ENCODE results near the gene KDM6B.

The KDM6B gene

DNA sequence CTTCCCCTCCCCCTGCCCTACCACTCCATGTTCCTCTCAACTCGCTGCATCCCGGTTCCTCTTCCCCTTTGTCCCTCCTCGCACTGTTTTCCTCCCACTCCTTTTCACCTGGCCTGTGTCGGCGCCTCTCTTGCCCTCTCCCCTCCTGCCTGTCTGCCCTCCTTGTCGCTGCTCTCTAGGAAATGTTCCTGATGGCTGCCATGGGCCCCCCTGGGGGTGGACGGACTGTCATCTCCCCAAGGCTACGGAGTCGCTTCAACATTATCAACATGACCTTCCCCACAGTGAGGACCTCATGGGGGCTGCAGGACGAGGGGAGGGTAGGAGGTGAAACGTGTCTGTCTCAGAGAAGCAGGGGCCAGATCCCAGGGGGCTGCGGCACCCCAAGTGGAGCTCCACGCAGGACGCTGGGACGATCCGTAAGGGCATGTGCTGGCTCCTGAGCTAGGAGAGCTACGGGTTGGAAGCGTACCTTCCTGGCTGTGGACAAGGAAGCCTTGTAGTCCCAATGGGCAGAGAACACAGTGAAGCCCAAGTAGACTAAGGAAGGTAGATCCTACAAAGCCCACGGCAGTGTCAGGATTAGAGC, 39.8 kb upstream of the KDM6B start:
- ChIA-PET POLR2A (no interaction called here), CTCF (interaction anchor here (0.6 kb wide), 1 partner anchor 9 kb away, joined by 3 read pairs; no protein-coding TSS in a partner anchor)
- TF ChIP-seq ELF4 (IDR thresholded peaks at IDR 0.05) = no peak
- no peak for TF ChIP-seq L3MBTL2 (conservative IDR thresholded peaks at IDR 0.05)
- no peak for TF ChIP-seq BHLHE40 (IDR thresholded peaks at IDR 0.05; ENCODE audit: borderline replicate concordance)
- TF ChIP-seq CTBP1 (IDR thresholded peaks at IDR 0.05; ENCODE audit: borderline replicate concordance) = no peak
- TF ChIP-seq FOXM1 (IDR thresholded peaks at IDR 0.05; ENCODE audit: borderline replicate concordance) = no peak
- TF ChIP-seq SUZ12 (IDR thresholded peaks at IDR 0.05) = no peak
- TF ChIP-seq, protein P1, sequence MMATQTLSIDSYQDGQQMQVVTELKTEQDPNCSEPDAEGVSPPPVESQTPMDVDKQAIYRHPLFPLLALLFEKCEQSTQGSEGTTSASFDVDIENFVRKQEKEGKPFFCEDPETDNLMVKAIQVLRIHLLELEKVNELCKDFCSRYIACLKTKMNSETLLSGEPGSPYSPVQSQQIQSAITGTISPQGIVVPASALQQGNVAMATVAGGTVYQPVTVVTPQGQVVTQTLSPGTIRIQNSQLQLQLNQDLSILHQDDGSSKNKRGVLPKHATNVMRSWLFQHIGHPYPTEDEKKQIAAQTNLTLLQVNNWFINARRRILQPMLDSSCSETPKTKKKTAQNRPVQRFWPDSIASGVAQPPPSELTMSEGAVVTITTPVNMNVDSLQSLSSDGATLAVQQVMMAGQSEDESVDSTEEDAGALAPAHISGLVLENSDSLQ (IDR thresholded peaks at IDR 0.05) = no peak
- no peak for TF ChIP-seq FOXA1 (IDR thresholded peaks at IDR 0.05)
- no peak for TF ChIP-seq ARNT (IDR thresholded peaks at IDR 0.05)
- TF ChIP-seq NFRKB (IDR thresholded peaks at IDR 0.05) = no peak
- no peak for TF ChIP-seq FOXK2 (IDR thresholded peaks at IDR 0.05)
- no peak for TF ChIP-seq TARDBP (IDR thresholded peaks at IDR 0.05)
- TF ChIP-seq SP1 (IDR thresholded peaks at IDR 0.05) = no peak
- TF ChIP-seq ZNF384 (IDR thresholded peaks at IDR 0.05) = no peak
- DNase-seq (ENCODE audit: extremely low spot score) = no peak

DNA sequence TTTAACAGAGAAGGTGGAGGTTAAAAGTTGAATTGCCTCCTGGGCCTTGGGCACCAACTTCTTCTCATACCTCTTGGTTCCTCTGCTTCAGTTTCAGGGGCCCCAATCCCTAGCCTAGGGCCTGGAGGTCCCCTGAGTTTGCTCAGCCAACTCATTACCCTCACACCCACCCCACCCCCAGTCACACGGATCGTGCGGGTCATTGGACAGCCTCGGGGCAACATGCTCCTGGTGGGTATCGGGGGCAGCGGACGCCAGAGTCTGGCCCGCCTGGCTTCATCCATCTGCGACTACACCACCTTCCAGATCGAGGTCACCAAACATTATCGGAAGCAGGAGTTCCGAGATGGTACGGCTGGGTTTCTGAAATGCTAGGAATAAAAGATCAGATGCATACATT, 36.0 kb upstream of the KDM6B start:
- DNase-seq (ENCODE audit: extremely low spot score) = no peak
- CTCF ChIA-PET = no interaction called here
- POLR2A ChIA-PET = no interaction called here
- TF ChIP-seq TARDBP (IDR thresholded peaks at IDR 0.05) (no peak), SP1 (IDR thresholded peaks at IDR 0.05) (no peak), LEF1 (IDR thresholded peaks at IDR 0.05; ENCODE audit: borderline replicate concordance) (no peak), FOXM1 (IDR thresholded peaks at IDR 0.05; ENCODE audit: borderline replicate concordance) (no peak), HDGF (IDR thresholded peaks at IDR 0.05; ENCODE audit: borderline replicate concordance) (no peak), FOXA1 (IDR thresholded peaks at IDR 0.05) (no peak), ELF4 (IDR thresholded peaks at IDR 0.05) (no peak), L3MBTL2 (conservative IDR thresholded peaks at IDR 0.05) (no peak), ARNT (IDR thresholded peaks at IDR 0.05) (no peak), ZNF384 (IDR thresholded peaks at IDR 0.05) (no peak), FOXK2 (IDR thresholded peaks at IDR 0.05) (no peak), BHLHE40 (IDR thresholded peaks at IDR 0.05; ENCODE audit: borderline replicate concordance) (no peak), CTBP1 (IDR thresholded peaks at IDR 0.05; ENCODE audit: borderline replicate concordance) (no peak)

- no peak for TF ChIP-seq LEF1 (IDR thresholded peaks at IDR 0.05; ENCODE audit: borderline replicate concordance)
- no peak for TF ChIP-seq L3MBTL2 (conservative IDR thresholded peaks at IDR 0.05)
- no peak for TF ChIP-seq NFRKB (IDR thresholded peaks at IDR 0.05)
- no peak for TF ChIP-seq HDGF (IDR thresholded peaks at IDR 0.05; ENCODE audit: borderline replicate concordance)
- no peak for DNase-seq (ENCODE audit: extremely low spot score)
- ChIA-PET CTCF (no interaction called here), POLR2A (no interaction called here)
Measured at GRCh38 chr17:7798839-7799238, 35.2 kb upstream of the KDM6B start.

- ChIA-PET POLR2A (no interaction called here), CTCF (no interaction called here)
- DNase-seq (ENCODE audit: extremely low spot score) = no peak
- TF ChIP-seq TARDBP (IDR thresholded peaks at IDR 0.05) (no peak), FOXA1 (IDR thresholded peaks at IDR 0.05) (no peak)
Measured at GRCh38 chr17:7803981-7804380, 30.0 kb upstream of the KDM6B start.

DNA sequence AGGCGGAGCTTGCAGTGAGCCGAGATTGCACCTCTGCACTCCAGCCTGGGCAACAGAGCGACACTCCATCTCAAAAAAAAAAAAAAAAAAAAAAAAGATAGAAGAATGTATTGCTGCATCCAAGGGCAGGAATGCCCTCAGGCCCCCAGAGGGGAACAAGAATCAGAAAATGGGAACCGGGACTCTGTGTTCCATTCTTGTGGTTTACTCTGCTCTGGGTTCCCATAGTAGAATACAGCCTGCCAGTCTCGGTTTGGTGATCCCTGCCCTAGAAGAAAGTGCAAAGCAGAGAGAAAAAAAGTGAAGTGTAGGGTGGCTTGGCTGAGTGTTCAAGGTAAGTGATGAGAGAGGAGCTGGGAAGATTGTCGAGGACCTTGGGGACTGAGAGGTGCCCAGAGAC, 27.4 kb upstream of the KDM6B start:
- ChIA-PET POLR2A (no interaction called here), CTCF (no interaction called here)
- no peak for DNase-seq (ENCODE audit: extremely low spot score)
- TF ChIP-seq BHLHE40 (IDR thresholded peaks at IDR 0.05; ENCODE audit: borderline replicate concordance) (no peak), L3MBTL2 (conservative IDR thresholded peaks at IDR 0.05) (no peak), TARDBP (IDR thresholded peaks at IDR 0.05) (no peak), LEF1 (IDR thresholded peaks at IDR 0.05; ENCODE audit: borderline replicate concordance) (no peak), CTBP1 (IDR thresholded peaks at IDR 0.05; ENCODE audit: borderline replicate concordance) (no peak), FOXM1 (IDR thresholded peaks at IDR 0.05; ENCODE audit: borderline replicate concordance) (no peak), FOXK2 (IDR thresholded peaks at IDR 0.05) (no peak), SUZ12 (IDR thresholded peaks at IDR 0.05) (no peak)
- TF ChIP-seq, protein P1 (IDR thresholded peaks at IDR 0.05) = no peak

DNA sequence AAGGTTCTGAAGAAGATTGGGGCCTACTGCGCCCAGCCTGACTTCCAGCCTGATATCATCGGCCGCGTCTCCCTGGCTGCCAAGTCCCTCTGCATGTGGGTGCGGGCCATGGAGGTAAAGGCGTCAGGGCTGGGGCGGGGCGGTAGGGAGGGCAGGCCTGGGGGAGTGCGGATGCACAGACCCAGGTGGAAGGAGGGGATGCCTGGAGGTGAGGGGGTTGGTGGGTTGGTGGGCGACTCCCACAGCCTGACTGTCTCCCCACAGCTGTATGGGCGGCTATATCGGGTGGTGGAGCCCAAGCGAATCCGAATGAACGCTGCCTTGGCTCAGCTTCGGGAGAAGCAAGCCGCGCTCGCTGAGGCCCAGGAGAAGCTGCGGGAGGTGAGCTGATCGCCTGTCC, 26.8 kb upstream of the KDM6B start:
- CTCF ChIA-PET = no interaction called here
- TF ChIP-seq BHLHE40 (IDR thresholded peaks at IDR 0.05; ENCODE audit: borderline replicate concordance) (no peak), HDGF (IDR thresholded peaks at IDR 0.05; ENCODE audit: borderline replicate concordance) (no peak), FOXK2 (IDR thresholded peaks at IDR 0.05) (no peak), ARNT (IDR thresholded peaks at IDR 0.05) (no peak), SP1 (IDR thresholded peaks at IDR 0.05) (no peak), CTBP1 (IDR thresholded peaks at IDR 0.05; ENCODE audit: borderline replicate concordance) (no peak), TARDBP (IDR thresholded peaks at IDR 0.05) (no peak), L3MBTL2 (conservative IDR thresholded peaks at IDR 0.05) (no peak), FOXA1 (IDR thresholded peaks at IDR 0.05) (no peak), ELF4 (IDR thresholded peaks at IDR 0.05) (no peak), SUZ12 (IDR thresholded peaks at IDR 0.05) (no peak), ZNF384 (IDR thresholded peaks at IDR 0.05) (no peak), FOXM1 (IDR thresholded peaks at IDR 0.05; ENCODE audit: borderline replicate concordance) (no peak), NFRKB (IDR thresholded peaks at IDR 0.05) (no peak), LEF1 (IDR thresholded peaks at IDR 0.05; ENCODE audit: borderline replicate concordance) (no peak)
- TF ChIP-seq, protein P1 (IDR thresholded peaks at IDR 0.05) = no peak
- POLR2A ChIA-PET = no interaction called here
- DNase-seq (ENCODE audit: extremely low spot score) = no peak

All from HEK293T (cell line).